Effector CD4-positive, alpha-beta T cell (primary cell): Measurements from ENCODE around the gene FOXA1. TPM values are rescaled to one million over a fixed set of nuclear protein-coding genes. Genes with fewer than 3 reads are reported as not detected.

Experiments
- DNase-seq: peaks from one replicate; pipeline ENCODE4 v3.0.0-alpha.2; 2020
- total RNA-seq: gene quantifications from one replicate; lab custom pipeline; 2026; lab: John Stamatoyannopoulos, UW

FOXA1 gene
- not detected for total RNA-seq

DNA sequence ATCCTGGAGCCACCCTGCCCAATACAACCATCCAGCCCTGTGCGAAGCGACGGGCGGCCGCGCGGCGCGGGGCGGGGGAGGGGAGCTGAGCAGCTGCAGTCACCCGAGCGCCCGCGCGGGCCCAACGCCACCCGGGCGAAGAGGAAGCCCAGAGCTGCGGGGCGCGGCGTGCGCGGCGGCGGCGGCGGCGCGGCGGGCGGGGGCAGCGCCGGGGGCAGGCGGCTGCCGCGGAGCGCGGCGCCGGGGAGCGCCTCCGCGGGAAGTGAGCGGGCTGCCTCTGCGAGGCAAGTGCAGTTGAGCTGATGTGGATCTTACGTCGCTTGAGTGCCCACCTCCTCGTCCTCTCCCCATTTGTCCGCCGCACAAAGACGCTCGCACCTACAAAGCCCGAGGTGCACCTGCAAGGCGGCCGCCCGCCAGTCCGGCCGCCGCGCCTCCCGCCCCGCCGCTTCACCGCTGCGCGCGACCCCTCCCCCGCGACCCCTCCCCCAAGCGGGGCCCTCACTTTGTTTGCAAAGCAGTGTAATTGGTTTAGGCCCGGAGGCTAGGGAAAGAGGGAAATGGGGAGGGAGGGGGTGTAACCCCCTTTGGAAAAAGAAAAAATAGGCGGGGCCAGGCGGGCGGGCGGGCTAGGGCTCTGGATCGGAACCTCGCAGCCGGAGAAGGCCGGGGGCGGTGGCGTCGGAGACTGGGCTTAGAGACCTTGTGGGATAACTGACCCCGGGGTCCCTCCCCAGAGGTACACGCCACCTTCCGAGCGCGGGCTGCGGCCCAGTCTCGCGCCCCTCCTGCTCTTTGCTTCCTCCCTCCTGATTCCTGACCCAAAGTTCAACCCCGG, at the start of gene FOXA1, which contains the start of gene TTC6:
TSS of gene FOXA1 (minus strand) at position 279 of the 838 bp plus-strand sequence. CDS start at position 2, 277 bp downstream.
TSS of gene TTC6 (plus strand) at position 659 of the 838 bp plus-strand sequence. CDS start 26,436 bp downstream, outside the sequence.
- DNase-seq: no peak

DNA sequence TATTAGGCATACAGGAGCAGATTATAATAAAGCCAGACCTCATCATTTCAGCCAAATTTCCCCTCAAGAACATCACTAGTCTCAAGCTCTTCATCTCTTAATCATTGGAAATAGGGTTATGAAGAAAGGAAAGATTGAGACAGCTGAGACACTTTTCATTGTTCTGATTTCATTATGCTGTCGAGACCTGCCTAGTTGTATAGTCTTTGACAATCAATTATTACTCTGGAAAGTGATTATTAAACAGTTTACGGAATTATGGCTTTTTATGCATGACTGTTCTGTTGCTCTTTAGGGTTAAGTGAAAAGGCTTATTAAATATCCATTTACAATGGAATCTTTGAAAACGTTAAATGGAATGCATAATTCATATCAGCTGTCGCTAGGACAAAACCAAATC, 48.7 kb upstream of the FOXA1 start:
- DNase-seq: no peak

GRCh38 chr14:37642125-37642524, 47.1 kb upstream of the FOXA1 start:
- DNase-seq: no peak

GRCh38 chr14:37641117-37641516, 46.1 kb upstream of the FOXA1 start:
- no peak for DNase-seq

- DNase-seq: no peak
Observed at GRCh38 chr14:37638599-37638998, 43.5 kb upstream of the FOXA1 start.

- DNase-seq: no peak
Observed at GRCh38 chr14:37637341-37637740, 42.3 kb upstream of the FOXA1 start.

GRCh38 chr14:37625597-37626595, 30.8 kb upstream of the FOXA1 start:
- DNase-seq: no peak

DNA sequence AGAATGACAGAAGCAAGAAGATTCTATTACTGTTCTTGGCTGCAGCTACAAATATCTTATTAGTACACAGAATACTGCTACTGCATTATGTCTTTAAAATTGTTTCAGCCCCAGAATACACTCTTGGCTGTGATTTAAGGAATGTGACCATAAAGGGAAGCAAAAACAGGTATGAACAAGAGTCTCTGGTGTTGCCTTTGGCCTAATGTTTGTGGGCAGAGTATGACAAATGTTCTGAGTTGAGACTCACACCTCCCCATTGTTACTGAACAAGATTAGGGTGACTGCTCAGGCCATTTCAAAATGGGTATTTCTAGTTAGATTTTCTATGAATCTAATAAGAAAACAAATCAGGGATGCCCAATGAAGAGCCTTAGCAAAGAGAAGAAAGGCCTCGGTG, 28.9 kb upstream of the FOXA1 start:
- no peak for DNase-seq

DNA sequence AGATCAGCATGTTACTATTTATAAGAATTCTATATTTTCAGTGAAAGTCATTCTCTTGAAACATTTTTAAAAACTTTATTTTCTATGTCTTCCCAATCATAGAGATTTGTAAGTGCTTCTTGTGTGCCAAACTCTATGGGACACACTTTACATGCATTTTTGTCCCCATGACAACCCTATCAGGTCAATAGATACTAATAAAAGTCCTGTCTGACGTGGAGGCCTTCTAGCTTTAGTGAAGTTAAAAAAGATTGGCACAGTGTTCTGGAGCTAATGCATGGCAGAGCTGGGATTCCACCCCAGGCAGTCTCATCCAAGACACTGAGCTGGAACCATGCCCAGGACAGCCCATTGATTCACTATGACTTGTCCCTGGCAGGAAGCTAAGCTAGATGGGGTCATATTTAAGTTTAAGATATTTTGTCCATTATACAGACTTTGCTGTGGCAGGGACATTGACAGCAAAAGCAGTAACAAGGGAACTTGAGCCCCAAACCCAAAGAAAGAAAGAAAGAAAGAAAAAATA, 28.4 kb upstream of the FOXA1 start:
- DNase-seq: no peak

DNA sequence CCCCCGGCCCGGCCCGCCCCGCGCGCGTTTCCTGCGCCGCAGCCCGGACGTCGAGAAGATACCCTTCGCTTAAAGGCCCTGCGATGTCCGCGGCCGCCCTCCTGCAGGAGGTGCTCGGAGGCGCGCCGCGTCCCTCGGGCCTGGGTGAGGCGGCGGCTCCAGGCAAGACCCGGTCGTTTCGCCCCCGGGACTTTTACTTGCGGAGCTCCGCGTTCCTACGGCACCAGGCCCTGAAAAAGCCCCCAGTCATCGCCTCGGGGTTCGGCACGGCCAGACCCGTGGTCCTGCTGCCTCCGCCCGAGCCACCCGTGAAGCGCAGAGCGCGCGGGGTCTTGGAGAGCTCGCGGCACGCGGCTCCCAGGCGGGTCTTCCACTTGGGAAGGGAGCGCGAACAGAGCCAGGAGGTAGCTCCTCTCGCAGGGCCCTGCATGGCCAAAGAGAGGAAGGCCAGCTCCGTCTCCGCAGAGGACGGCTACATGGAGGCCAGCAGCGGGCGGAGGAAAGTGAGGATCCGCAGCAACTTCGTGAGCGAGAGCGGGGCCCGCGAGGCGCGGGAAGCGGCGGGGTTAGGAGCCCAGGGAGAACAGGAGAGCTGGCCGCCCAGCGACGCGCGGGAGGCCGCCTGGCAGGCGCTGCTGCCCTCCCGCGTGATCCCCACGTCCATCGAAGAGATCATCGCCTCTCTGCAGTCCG, 27.3 kb upstream of the FOXA1 start:
- no peak for DNase-seq

GRCh38 chr14:37620856-37621255, 25.8 kb upstream of the FOXA1 start:
- no peak for DNase-seq

- DNase-seq: no peak
Observed at GRCh38 chr14:37618498-37619028, 23.5 kb upstream of the FOXA1 start.

DNA sequence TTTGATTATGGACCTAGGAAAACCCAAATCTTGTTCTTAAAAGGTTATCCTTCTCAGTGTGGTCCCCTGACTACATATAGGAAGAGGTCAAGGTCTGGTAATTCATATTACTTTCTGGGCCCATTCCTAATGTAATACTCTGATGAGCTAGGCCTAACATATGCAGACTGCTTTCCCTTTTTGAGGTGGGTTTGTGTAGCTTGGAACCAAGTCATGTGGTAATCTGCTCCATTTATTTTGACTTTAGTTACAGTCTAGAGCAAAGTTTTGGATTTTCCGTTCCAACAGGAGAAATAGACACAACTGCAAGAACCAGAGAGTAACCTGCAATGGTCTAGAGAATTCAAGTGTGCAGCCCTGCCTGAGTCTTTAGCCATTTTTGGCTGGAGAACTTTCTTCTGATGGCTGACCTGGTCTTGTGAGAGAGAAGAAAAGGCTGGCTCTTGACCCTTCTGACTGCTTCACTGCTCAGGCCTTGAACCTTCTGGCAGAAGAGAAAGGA, 22.9 kb upstream of the FOXA1 start:
- no peak for DNase-seq

GRCh38 chr14:37616853-37617252, 21.8 kb upstream of the FOXA1 start:
- DNase-seq: no peak

GRCh38 chr14:37615582-37616289, 20.7 kb upstream of the FOXA1 start:
- no peak for DNase-seq

DNA sequence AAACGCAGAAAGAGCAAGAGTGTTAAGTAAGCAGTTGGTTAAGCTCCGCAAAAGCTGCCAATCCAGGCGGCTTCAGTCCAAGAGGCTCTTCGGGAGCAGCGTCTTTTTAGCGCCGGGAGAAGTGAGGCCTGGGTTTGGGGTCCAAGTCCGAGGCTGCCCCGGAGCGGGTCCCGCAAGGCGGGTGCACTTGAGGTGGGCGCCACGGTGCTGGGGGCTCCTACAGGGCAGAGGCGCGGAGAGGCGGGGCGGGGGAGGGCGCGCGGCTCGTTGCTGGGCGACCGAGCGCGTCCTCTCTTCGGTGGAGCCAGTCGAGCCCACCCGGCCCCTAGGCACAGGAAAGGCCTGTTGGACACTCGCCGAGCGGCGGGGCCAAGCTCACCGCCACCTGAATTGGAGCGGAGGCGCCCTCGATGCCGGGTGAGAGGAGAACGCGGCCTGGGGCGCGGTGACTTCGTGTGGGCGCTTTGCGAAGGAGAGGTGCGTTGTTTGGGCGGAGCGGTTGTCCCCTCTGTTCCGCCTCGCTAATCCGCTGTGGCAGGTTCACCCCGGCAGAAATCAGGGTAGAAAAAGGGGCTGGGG, 16.0 kb upstream of the FOXA1 start:
- DNase-seq: no peak

GRCh38 chr14:37608649-37609048, 13.6 kb upstream of the FOXA1 start:
- no peak for DNase-seq

DNA sequence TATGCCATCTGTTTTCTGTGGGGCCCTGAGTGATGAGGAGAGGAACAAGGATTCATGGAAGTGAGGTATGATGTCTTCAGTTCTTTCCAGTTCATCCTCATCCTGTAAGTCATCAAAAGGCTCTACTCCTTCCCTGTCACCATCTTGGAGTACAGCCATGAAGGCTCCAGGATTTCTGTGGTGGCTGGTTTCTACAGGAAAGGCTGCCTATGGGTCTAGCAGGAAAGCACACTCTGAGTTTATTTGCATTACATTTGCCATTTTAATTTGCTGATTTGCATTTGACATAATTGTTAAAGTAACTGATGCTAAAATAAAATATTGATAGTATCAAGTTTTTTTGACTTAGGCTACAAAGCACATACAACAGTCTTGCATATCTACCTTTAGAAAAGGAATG, 11.6 kb upstream of the FOXA1 start:
- DNase-seq: no peak

GRCh38 chr14:37603688-37604251, 8.7 kb upstream of the FOXA1 start:
- no peak for DNase-seq

DNA sequence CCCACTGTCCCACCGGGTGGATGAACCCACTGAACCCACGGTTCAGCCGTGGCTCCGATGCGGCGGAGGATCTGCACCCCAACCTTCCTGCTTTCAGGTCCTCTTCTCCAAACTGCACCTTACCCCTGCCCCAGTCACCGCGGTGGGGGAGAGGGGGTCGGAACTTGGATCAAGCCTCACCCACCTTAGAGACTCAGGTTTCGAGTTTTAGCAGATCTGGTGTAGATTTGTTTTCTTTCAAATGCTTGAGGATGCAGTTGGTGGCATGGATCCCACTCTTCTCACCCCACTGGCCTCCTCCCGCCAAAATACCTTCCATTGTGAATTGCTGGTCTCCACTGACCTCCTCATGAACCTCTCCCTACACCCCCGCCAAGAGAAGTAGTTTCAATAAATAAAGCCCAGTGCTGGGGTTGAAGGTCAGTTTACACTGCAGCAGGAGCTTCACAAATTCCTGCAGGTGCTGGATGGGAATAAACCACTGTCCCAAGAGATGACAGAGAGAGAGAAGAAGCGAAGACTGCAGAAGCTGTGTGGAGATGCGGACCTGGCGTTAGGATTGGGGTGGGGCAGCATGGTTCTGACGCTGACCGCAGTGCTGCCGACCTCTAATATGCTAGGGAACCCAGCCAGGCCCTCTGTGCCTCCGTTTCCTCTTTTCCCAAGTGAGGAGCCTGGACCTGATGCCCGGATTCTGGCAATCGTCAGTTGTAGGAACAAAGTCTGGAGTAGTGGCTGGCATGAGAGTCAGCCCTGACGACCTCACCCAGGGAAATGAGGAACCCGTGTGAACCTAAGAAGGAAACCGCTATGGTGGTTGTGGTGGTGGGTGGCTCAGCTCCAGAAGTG, 7.8 kb upstream of the FOXA1 start:
- DNase-seq: no peak
